Measurements from ENCODE around the gene RBM43.

DNA sequence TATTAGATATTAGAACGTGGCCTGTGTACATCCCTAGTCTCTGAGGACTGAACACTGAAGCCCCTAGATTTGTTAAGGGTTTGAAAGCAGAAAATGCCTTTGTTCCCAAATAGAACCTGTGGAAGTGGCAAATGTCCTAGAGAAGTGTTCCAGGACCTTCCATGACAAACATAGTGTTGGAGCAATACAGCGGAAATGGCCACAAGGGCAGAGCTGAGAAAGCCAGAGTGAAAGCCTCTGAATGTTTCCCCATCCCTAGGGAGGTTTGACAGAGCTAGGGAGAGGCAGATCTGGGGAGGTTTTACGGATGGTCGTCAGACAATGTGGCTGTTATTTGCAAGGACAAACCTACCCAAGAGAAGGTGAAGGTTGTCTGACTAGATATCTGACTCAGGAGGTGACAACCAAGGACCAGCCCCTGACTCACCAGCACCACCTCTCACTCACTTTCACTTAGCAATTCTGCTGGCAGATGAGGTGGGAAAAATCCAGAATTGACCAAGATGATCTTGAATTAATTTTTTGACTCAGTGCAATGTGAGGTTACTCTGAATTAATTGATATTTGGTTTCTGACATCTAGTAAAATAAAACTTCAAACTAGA lies 24.1 kb downstream of the RBM43 start:
- TF ChIP-seq EZH2 (IDR thresholded peaks at IDR 0.05; ENCODE audit: low read length, missing control alignments) = no peak
- TF ChIP-seq, protein P1, sequence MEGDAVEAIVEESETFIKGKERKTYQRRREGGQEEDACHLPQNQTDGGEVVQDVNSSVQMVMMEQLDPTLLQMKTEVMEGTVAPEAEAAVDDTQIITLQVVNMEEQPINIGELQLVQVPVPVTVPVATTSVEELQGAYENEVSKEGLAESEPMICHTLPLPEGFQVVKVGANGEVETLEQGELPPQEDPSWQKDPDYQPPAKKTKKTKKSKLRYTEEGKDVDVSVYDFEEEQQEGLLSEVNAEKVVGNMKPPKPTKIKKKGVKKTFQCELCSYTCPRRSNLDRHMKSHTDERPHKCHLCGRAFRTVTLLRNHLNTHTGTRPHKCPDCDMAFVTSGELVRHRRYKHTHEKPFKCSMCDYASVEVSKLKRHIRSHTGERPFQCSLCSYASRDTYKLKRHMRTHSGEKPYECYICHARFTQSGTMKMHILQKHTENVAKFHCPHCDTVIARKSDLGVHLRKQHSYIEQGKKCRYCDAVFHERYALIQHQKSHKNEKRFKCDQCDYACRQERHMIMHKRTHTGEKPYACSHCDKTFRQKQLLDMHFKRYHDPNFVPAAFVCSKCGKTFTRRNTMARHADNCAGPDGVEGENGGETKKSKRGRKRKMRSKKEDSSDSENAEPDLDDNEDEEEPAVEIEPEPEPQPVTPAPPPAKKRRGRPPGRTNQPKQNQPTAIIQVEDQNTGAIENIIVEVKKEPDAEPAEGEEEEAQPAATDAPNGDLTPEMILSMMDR (conservative IDR thresholded peaks at IDR 0.05 in 1 of 2, IDR thresholded peaks at IDR 0.05 in 1 of 2; ENCODE audit: low read depth in 1 of 2, low read length in 2 of 2) = no peak
